CD4-positive, alpha-beta T cell treated with Interferon alpha-2 for 1 hour (primary cell): ENCODE results near the gene SPAG17.
A peak's percentile ranks its signal among the peaks of the same experiment; 100 is the strongest.

ENCODE experiments used
- DNase-seq, 2 donors: peaks; one replicate each; pipeline ENCODE4 v3.0.0-alpha.2; 2020 to 2022

The SPAG17 gene

DNA sequence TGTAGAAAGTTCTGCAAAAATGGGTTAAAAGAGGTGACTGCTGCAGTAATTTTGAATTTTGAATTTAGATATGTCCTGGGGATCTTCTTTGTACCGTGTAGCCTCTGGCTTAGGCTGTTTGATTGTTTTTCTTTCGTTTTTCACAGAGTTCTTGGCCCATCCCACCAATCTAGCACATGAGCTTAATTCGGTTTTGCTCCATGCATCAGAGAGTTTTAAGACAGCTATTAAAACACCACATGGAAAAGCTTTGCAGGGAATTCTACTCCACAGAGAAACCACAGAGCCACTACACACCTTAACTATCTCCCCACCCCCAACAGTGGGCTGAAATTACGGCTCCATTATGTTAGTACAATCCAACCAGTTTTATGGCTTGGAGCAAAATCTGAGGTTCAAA is 25.5 kb downstream of the SPAG17 start:
- no peak for DNase-seq

DNA sequence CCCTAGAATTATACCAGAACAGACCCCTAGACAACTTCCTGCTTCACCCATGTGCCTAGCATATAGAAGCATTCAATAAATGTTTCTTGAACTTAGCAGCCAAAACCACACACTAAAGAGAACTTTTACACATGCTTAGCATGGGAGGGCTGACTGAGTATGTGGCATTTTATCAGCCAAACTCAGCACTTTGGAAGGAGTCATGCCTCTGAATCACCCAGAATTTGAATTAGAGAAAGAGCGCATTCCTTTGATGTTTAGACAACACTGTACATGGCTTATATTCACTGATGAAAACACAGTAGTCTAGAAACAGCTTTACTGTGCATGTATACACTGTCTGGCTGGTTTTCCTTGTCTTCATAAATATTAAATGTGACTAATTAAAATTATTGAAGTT is 26.1 kb downstream of the SPAG17 start:
- DNase-seq: no peak

DNA sequence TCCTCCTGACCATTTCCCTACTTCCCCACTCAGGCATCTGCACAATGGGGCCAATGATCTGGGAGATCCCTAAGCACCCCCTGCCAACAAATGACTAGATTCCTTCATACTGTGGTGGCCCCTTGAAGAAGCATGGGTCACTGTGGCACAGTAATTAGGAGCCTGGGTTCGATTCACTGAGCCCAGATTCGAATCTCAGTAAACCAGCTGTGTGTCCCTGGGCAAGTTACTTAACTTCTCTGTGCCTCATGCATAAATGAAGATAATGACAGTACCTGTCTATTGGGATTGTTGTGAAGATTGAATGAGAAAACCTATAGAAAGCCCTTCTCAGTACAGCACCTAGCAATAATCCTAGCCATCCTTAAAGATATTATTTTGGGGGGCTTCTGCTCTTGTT is 27.5 kb downstream of the SPAG17 start:
- no peak for DNase-seq

DNA sequence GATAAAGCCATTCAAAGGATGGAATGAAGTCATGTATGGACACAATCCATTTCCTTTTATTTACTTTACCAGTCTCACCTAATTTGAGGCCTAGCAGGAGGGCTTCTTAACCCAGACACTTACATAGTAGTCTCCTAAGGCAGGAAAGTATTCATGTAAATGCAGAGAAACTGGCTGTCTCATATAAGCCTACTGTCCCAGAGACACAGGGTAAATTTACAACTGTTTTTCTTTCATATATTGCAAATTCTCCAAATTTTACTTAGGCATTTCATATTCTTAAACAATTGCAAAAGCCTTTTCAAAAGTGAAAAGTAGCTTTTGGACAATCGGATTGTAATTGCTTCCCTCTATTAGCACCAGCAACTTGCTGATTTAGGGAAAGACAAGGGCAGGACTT is 29.9 kb downstream of the SPAG17 start:
- no peak for DNase-seq

DNA sequence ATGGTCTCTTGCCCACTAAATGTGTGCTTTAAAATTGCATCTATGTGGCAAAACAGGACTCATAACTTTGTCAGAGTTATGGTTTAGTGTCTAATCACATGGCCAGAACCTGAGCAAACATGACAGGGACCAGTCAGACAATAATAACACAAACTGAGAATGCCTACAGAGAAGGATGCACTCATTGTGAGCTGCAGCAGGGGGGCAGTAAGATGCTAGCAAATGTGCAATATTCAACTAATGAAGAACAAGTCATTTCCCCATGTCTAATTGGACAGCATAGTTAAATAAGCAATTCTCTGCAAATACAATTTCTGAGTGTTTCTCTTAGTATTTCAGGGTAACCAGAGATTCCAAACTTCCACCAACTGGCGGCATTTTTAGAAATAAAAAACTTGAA is 30.8 kb downstream of the SPAG17 start:
- DNase-seq: no peak

DNA sequence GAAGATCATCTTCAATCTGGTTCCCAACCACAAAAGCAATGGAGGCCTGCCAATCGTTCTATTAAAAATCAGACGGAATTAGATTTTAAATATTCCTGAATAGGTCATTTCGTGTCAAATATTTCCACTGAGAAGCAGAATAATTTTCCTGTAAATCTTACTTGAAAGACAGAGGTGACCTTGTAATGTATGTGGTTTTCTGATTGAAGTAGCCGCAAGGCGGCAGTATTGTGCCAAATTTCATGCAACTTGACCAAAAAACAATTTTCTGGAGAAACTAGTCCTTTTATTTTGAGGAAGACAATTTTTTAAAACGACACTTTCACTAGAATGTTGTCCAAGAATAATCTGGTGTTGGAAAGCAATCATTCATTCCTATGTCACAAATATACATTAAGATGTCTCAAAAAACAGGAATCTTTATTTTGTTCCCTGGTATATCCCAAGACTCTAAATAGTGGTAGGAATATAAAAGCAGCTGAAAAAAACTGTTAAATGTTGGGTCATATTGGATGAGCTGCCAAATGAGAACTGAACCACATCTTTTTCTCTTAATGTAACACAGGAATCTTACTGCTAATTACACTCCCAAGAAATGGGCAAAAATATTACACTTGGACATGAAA is 33.6 kb downstream of the SPAG17 start:
- DNase-seq: peak in 1 of 2 donors; percentile 8

DNA sequence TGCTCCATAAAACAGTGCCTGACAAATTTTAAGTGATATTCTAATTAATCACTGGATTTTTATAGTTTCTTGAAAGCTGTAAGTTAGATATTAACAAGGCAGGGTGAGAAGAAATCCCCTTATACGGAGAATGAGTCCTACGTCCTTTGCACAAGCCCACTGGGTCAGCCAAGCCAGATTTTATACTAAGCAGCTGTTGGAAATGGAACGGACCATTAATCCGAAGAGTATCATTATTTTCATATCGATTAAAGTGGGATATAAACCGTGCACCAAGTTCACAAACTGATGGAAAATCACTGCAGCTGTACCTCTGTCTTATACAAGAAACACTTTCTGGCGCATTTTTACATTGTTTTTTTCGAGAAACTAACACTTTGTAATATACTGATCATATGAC is 35.2 kb downstream of the SPAG17 start:
- no peak for DNase-seq

DNA sequence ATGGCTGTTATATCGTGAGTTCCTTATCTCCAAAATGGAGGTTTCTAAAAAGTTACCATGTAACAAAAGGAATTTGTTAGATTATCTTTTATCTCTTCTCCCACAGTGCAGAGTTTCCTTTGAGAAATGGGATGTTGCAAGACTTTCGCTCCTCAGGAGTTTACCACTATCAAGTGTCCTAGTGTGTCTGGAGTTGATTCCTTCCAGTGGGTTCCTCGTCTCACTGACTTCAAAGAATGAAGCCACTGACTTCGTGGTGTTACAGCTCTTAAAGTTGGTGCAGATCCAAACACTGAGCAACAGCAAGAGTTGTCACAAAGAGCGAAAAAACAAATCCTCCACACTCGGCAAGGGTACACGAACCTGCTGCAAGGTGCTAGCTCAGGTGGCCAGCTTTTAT is 37.0 kb downstream of the SPAG17 start:
- DNase-seq: no peak

DNA sequence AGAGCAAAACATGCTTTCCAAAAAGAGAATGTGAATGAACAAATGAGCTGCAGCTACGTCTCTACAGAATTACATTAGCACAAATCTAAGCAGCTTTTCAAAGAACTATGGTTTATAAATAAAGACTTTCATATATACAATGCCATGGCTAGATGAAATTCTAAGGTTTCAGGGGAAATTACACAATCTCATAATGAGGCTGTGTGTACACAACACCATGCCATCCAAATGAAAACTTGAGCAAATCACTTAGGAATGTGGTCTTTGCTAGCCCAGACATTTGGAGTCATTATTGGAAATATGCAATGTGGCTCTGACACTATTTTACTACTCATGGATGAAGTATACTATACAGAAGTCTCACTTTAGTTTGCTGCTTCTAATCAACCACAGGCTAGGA is 37.5 kb downstream of the SPAG17 start:
- no peak for DNase-seq

DNA sequence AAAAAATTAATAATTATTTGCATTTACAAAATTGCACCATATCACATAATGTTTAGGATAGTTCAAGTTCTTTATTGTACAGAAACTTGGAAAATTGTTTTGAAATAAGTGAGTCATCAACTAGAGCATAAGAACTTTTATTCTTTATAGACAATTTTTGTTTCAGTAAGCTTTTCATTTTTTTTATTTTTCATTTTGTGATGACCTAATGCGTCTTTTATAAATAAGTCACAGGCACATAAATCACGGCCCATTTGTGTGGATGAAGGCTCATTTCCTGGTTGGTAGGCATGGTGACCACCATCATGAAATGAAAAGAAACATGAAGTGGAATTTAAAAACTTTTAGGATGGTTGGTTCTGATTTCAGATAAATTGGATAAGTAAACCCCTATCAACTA is 39.3 kb downstream of the SPAG17 start:
- DNase-seq: no peak

DNA sequence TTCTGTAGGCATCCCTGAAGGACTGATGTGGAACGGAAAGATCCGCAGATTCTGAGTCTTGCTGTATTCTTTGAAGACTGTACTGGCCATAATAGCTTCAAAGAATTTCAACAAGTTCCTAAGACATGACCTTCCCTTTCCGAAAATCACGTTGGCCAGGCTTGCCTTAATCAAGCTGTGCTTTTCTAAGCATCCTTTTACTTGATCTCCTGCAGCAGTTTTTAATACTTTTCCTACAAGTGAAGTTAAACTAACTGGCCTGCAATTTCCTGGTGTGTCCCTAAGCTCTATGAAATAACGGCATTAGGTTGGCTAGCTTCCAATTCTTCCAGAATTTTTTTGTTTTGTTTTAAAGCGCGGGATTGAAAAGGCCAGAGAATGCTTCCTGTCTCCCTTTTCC is 40.3 kb downstream of the SPAG17 start:
- DNase-seq: no peak

DNA sequence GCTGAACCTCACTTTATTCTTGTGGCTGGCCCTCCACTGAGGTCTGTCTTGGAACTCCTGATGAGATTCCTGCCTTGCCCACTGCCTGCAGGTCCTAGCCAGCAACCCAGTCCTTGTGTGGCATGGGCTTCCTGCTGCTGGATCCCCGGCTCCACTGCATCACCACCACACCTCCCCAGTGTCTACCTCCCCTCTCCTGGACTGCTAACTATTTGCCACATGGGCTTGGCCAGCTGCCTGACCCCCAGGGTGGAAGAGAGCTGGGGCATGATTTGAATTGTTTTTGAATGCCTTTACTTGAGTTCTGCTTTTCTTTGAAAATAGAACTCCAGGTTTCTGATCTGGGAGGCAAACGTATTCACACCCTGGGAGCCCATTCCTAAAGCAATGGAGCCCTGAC is 41.2 kb downstream of the SPAG17 start:
- no peak for DNase-seq

DNA sequence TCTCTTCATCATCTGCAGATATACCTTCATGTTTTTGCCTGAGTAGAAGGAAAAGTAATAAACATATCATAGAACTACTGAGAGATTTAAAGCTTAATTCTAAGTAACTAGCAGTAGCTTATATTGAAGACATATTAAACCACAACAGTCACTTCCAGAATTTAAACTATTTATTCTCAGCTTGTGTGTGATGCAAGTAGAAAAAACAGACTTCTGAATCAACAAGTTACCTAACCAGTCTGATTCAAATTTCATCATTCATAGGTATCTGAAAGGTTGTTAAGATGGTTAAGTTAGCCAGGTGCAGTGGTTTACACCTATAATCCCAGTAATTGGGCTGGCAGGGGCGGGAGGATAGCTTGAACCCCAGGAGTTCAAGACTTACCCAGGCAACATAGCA is 41.9 kb downstream of the SPAG17 start:
- DNase-seq: no peak

DNA sequence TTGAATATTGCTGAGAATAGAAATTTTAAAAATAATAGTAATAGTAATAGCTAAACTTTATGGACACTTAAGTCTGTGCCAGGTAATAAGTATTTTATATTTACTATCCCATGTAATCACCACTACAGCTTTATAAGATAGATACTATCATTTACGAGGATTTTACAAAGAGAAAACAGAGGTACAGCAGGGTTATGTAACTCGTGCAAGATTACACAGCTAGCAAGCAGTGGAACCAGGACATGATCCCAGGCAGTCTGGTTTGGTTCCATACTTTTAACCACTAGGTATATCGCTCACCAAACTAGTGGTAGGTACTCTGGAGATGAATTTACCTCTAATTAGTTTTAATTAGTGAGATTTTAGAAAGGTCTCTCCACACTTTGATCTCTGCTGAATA is 42.5 kb downstream of the SPAG17 start:
- DNase-seq: no peak

DNA sequence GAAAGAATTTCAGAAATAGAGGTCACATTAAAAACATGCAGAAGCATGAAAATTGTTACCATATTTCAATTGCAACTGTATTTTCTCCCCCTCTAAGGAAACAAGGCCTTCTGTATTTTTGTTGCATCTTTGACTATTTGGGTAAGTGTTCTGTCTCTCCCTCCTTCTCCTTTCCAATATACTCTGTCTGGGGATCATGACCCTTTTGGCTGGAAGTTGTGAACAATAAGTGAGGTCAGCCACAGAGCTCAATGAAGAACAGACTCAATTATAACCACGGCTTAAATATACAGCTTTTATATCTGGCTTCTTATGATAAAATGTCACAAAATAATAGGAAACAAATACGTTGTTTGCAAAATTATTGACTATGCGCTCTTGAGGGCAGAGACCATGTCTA is 47.1 kb downstream of the SPAG17 start:
- DNase-seq: no peak

DNA sequence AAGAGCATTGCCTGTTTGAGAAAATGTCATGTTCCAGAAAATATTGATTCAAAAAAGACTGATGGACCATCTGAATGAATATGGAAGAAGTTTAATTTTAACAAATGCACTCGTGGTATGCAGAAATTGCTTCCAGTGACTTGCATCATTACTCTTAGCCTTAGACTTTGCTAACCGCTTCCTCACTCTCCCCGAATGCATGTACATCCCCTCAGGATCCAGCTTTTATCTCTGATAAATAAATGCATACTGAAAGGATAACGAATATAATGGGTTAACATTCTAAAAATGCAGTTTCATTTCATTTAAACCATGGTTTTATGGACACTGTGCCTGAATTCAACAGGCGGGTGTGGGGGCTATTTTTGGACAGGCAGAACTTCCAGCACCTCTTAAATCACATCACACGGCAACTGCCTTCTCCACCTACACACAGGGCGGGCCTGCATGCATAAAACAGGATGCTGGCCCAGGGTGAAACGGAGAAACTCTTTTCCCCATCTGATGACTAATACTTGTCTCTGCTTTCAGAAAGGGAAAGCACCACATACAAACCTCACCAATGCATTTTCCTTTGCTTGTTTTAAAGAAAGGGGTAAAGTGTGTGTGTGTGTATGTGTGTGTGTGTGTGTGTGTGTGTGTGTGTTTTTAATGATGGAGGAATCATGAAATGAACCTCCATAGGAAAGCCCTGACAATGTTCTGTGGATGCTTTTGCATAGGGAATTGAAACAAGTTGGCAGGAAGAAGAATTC is 48.7 kb downstream of the SPAG17 start:
- no peak for DNase-seq

DNA sequence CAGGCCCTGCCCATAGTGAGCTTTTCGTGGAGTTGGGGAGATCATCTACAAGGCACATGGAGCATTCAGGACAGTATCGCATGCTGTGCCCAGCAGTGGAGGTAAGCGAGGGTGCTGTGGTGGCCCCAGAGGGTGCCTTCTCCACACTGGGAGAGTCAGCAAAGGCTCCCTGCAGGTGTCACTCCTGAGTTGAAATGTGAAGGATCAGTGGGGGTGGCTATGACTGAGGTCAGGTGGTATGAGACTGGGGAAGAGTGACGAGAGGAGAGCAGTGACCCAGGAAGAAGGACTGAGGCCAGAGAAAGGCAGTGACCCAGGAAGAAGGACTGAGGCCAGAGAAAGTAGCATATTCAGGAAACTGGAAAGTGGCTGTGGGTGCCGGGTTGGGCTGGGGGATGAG is 53.0 kb downstream of the SPAG17 start:
- no peak for DNase-seq

DNA sequence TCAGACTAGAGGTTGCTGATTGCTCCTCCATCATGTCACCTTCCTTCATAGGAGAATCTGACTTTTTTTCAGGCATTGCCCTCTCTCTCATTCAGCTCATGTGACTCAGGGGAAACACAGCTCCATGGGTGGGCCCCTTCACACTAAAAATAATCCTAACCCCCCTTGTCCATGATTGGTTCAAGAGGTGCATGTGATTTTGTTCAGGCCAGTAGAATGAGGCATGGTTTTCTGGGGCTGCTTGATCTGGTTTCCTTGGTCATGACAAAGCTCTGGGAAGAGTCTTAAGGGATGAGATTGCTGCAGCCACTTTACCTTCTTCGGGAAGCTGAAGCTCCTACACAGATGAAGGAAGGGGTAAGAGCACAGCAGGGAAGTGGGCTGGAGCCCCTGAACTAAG is 56.3 kb downstream of the SPAG17 start:
- DNase-seq: no peak

DNA sequence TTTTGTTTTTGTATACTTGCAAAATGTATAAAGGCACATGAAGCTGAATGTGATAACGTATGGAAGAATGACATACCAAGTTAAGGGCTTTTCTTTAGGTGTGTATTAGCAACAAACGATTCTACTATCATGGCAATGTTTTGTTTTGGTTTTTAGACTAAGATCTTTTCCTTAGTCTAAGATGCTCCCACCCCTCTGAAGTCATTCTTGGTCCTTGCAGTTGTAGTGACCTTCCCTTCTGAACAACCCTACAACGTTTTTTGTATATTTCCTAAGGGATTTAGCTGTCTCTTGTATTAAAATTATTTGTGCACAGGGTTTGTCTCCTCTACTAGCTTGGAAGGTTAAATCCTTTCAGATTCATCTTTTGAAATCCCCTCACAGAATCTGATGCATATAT is 61.0 kb downstream of the SPAG17 start:
- DNase-seq: no peak

DNA sequence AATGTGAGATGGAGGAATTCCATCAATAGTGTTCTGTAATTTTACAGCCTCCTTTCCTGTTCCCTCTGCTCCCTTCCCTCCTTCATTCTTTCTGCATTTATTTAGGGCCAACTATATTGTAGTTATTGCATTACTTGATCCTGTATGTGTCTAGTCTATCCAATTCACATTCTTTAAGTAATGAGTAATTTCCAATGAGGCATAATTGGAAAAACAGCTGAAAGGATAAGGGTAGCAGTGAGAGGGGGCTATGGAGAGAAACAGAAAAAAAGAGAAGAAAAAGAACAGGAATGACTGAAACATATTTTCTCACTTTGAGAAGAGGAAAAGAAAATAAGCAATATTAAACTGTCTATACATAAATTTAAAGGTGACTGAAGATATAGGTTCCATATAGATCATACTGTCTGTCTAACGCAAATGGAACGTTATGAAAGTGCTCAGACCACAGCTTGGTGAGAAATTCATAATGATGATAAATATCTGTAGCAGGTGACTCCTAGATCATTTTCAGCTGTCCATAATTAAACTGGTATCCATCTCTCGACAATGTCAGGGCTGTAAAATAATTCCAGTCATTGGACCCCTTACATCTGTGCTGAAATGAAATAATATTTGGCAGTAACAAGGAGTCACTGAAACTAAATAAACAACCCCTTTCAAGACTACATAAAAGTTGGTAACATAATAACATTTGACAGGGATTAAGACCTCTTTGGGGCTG is 61.8 kb downstream of the SPAG17 start:
- DNase-seq: no peak

DNA sequence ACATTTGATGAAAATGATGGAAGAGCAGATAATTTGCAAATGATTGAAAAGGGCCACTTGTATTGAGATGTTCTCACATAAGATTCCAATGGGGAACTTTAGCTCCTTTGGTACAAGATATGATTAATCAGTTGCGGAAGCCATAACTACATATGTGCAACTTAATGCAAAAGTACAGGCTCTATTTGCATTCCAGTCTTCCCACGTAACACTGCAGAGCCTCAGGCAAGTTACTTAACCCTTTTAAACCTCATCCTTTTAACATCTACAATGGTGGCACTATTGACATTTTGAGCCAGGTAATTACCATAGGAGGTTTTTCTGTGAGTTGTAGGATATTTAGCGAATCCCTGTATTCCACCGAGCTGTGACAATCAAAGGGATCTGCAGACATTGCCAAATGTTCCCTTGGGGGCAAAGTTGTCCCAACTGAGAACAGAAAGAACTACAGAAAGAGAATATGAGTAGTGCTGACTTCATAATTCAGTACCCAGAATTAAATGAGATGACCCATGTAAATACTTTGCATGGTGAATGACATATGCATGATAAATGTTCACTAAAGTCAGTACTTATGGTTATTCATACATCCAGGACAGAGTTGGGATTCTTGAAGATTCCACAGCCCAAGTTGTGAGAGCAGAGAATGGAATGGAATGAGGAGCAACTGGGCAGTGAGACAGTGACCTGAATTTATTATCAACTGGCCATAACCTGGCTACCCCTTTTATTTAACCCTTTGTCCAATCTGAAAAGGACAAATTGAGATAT is 62.6 kb downstream of the SPAG17 start:
- no peak for DNase-seq

DNA sequence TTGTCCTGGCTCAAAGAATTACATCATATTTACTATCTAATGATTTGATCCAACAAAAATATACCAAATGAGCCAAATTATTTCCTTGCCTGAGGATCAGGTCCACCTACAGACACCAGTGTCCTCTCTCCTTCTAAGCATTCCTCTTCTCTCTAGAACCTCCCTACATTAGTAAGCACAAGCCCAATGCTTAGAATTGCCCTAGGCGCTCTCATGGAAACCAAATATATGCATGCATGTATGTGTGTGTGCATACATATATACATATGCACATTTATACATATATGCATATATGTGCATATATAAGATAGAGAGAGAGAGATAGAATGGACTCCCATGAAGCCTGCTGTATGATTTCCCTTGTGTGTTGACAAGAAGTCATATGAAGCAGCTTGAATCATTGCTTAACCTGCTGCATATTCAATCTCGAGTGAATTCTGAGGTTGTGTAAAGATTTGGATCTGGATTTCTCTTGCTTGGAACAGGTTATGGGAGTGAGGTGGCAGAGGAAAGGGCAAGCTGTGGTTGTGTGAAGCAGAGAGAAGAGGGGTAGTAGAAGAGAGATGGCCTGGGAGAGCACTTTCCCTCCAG is 66.1 kb downstream of the SPAG17 start:
- no peak for DNase-seq

DNA sequence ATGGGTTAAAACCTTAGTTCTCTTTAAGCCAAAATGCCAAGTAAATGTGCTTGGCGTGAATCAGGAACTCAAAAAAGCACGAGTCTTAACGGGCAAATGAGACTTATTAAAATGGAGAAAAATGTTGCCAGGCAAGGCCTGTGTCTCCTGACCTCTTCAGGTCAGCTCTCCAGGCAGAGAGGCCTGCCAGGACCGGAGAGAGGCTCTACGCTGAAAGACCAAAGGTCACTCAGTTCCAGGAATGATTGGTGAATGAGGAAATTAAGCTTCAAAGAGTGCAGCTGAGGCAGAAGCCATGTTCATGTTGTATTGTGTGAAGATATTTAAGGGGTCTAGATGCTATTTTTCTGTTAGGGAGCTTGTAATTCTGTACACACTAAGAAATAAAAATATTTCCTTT is 66.6 kb downstream of the SPAG17 start:
- no peak for DNase-seq
